ENCODE measurements around the gene KMT2C.

GRCh38 chr7:152451356-152451755 lies 15.6 kb upstream of the KMT2C start:
- no peak for TF ChIP-seq CTCF (IDR thresholded peaks at IDR 0.05)
- no peak for TF ChIP-seq POLR2A (IDR thresholded peaks at IDR 0.05)
